Measurements from ENCODE around the gene FGF19. TPM values are rescaled to one million over a fixed set of nuclear protein-coding genes. Genes with fewer than 3 reads are reported as not detected.

FGF19 gene
- total RNA-seq, 1 experiment from 2014 or later = 7.4 TPM

GRCh38 chr11:69677749-69678148 lies 26.1 kb downstream of the FGF19 start:
- H2BK5ac ChIP-seq (ENCODE audit: insufficient read length, low read length) = no peak overlapping the region
- no peak overlapping the region for H3K4me2 ChIP-seq (ENCODE audit: insufficient read depth, insufficient read length, low read length)
- WGBS (ENCODE audit: extremely low coverage, insufficient read length, low lambda C conversion rate) = no CpG with 5 or more reads among the region's 2 CpGs
- H4K8ac ChIP-seq (replicated peaks; ENCODE audit: insufficient read length, low read depth, low read length) = no peak overlapping the region
- Mint-ChIP-seq H3K36me3 (ENCODE audit: insufficient read depth in 1 of 3, low read depth in 3 of 3) (peaks cover 2 to 6% (median 6%) of the 10 kb centered on the region in 3 experiments; a peak in 5 of 7 replicates), H3K9me3 (peaks cover 0 to 2% of the 10 kb centered on the region in 2 experiments; a peak in 3 of 5 replicates), H3K4me3 (no peak overlapping the region), H3K27me3 (ENCODE audit: low read depth) (peaks cover 3% of the 10 kb centered on the region), H3K4me1 (peaks cover 6 to 10% of the 10 kb centered on the region in 2 experiments), H3K27ac (no peak overlapping the region)
- no peak overlapping the region for H2BK15ac ChIP-seq (ENCODE audit: low read depth, low read length)
- no peak overlapping the region for H2BK12ac ChIP-seq (ENCODE audit: insufficient read length, low read depth, low read length)
- H3K14ac ChIP-seq (ENCODE audit: insufficient read depth, low read length) = no peak overlapping the region
- no peak overlapping the region for H3K27ac ChIP-seq (ENCODE audit: insufficient read length, low read depth, low read length)
- no peak overlapping the region for H3K23ac ChIP-seq (ENCODE audit: insufficient read length, low read depth, low read length)
- no peak overlapping the region for H2AK5ac ChIP-seq (ENCODE audit: insufficient read length, low read length)
- no peak overlapping the region for H4K5ac ChIP-seq (ENCODE audit: insufficient read length, low read depth, low read length)
- no peaks in the 10 kb centered on the region for H3K27me3 ChIP-seq (ENCODE audit: insufficient read depth, low read length)
- no peak overlapping the region for H3K4ac ChIP-seq (ENCODE audit: low read depth, low read length)
- H3K23me2 ChIP-seq (ENCODE audit: insufficient read length, low read depth, low read length, poor library complexity, severe bottlenecking) = peaks cover 8% of the 10 kb centered on the region
- no peak overlapping the region for H2BK20ac ChIP-seq (ENCODE audit: low read depth, low read length, poor library complexity, severe bottlenecking)
- no peak overlapping the region for H3K9ac ChIP-seq (ENCODE audit: extremely low read depth, insufficient read length, low read length)
- peaks cover 14% of the 10 kb centered on the region for H3K79me1 ChIP-seq (ENCODE audit: insufficient read depth, low read depth, low read length, poor library complexity, severe bottlenecking)
- DNase-seq = no peak
- H3K56ac ChIP-seq (ENCODE audit: insufficient read length, low read depth, low read length) = no peak overlapping the region
- no peak overlapping the region for H3K18ac ChIP-seq (ENCODE audit: insufficient read length, low read depth, low read length)
- no peaks in the 10 kb centered on the region for H3K9me3 ChIP-seq (ENCODE audit: control insufficient read depth, low read depth, low read length)
- peaks cover 2% of the 10 kb centered on the region for H4K20me1 ChIP-seq (ENCODE audit: control insufficient read depth, insufficient read depth, insufficient read length)
- no peak for TF ChIP-seq CTCF (conservative IDR thresholded peaks at IDR 0.05)
- H3K79me2 ChIP-seq (ENCODE audit: insufficient read depth, low read length) = peaks cover 10% of the 10 kb centered on the region; the same call in 1 of the 2 replicates
- H3K4me1 ChIP-seq (ENCODE audit: insufficient read depth, low read length) = no peaks in the 10 kb centered on the region; the same call in 1 of the 2 replicates
- H3T11ph ChIP-seq (ENCODE audit: low read length) = no peak overlapping the region
- H2BK120ac ChIP-seq (ENCODE audit: low read depth, low read length, poor library complexity, severe bottlenecking) = no peak overlapping the region
- no peak overlapping the region for H2AFZ ChIP-seq (ENCODE audit: low read length)
- no peak overlapping the region for H4K91ac ChIP-seq (ENCODE audit: insufficient read length, low read depth, low read length)
